Endothelial cell of umbilical vein (primary cell): ENCODE measurements around the gene THAP11. TPM values are rescaled to one million over a fixed set of nuclear protein-coding genes. Genes with fewer than 3 reads are reported as not detected.
"Not testable (repeated sequence)": the region's sequence is repeated elsewhere in the genome, so short reads cannot be mapped to it uniquely, and the experiment has no call there.

Source experiments
- BruUV-seq: library from RNA; stranded (reverse); fragments of 400-500 nt; replicated peaks from 2 replicates; lab custom pipeline; 2021; lab: Mats Ljungman, UMichigan
- CTCF ChIA-PET: fragments of 300-600, 350-600 bp; sonication (Branson Sonifier 250); formaldehyde crosslinking; loops from one replicate; lab custom pipeline; 2021; ENCODE audit warnings: antibody characterized with exemption, inconsistent platforms; lab: Charles Lee
- POLR2A ChIA-PET: fragments of 300-600, 350-600 bp; sonication (Branson Sonifier 250); formaldehyde crosslinking; loops from one replicate; lab custom pipeline; 2021; ENCODE audit warnings: antibody characterized with exemption, inconsistent platforms; lab: Charles Lee
- DNase-seq: peaks from one replicate; pipeline ENCODE4 v3.0.0-alpha.2; 2011; ENCODE audit warnings: low read depth, low spot score
- FAIRE-seq: peaks from 2 replicates; lab custom pipeline; 2011; peaks lifted over from hg19 to GRCh38; lab: Jason Lieb, UNC
- H2AFZ ChIP-seq: 2 replicates; pipeline ENCODE4 v1.6.0; 2012; ENCODE audit warnings: low read depth, low read length, control low read depth, inconsistent platforms
- H3K27ac ChIP-seq: 2 replicates; pipeline ENCODE4 v1.5.1; 2011; ENCODE audit warnings: low read depth, mild to moderate bottlenecking, control low read depth, low read length, moderate library complexity; ENCODE audit not compliant: insufficient read depth
- H3K27me3 ChIP-seq, 2 experiments: 2 replicates each; pipeline versions ENCODE4 v1.6.0 to v1.6.1; 2011; ENCODE audit warnings: low read length in 2 of 2, mixed read lengths in 1 of 2; ENCODE audit not compliant: control insufficient read depth in 2 of 2, insufficient read depth in 2 of 2
- H3K36me3 ChIP-seq, 2 experiments: 2 replicates in 1 of 2; 3 replicates in 1 of 2; pipeline ENCODE4 v1.5.1; 2011; ENCODE audit warnings: low read length in 2 of 2, mild to moderate bottlenecking in 1 of 2, moderate library complexity in 1 of 2; ENCODE audit not compliant: control insufficient read depth in 2 of 2, insufficient read depth in 2 of 2; ENCODE audit errors: extremely low read depth in 1 of 2
- H3K4me1 ChIP-seq: 3 replicates; pipeline ENCODE4 v1.5.1; 2011; ENCODE audit warnings: mild to moderate bottlenecking, low read length; ENCODE audit not compliant: control insufficient read depth, insufficient read depth; ENCODE audit errors: extremely low read depth
- H3K4me2 ChIP-seq: 2 replicates; pipeline ENCODE4 v1.6.1; 2011; ENCODE audit warnings: low read length, control low read depth, mixed read lengths; ENCODE audit not compliant: insufficient read depth
- H3K4me3 ChIP-seq, 3 experiments: fragments of 200-600 bp in 1 of 3; sonication (generic), shearing (Covaris generic) in 1 of 3; replicated peaks in 1 of 3; 2 replicates each; pipeline ENCODE4 v1.5.1; 2011 to 2016; ENCODE audit warnings: control low read depth in 3 of 3, low read length in 3 of 3, mild to moderate bottlenecking in 2 of 3, inconsistent platforms in 1 of 3, low read depth in 1 of 3, moderate library complexity in 1 of 3; ENCODE audit not compliant: insufficient read depth in 1 of 3
- H3K79me2 ChIP-seq: 2 replicates; pipeline ENCODE4 v1.6.0; 2012; ENCODE audit warnings: low read length, inconsistent platforms; ENCODE audit not compliant: control insufficient read depth, insufficient read depth
- H3K9ac ChIP-seq: replicated peaks from 2 replicates; pipeline ENCODE3; 2011; ENCODE audit warnings: low read length, control low read depth; ENCODE audit not compliant: insufficient read depth; ENCODE audit errors: extremely low read depth
- H3K9me1 ChIP-seq: replicated peaks from 3 replicates; pipeline ENCODE4 v1.6.0; 2011; ENCODE audit warnings: mild to moderate bottlenecking, low read length; ENCODE audit not compliant: control insufficient read depth, insufficient read depth; ENCODE audit errors: extremely low read depth
- H3K9me3 ChIP-seq: replicated peaks from 2 replicates; pipeline ENCODE4 v1.5.1; 2012; ENCODE audit warnings: low read length, inconsistent platforms; ENCODE audit not compliant: control insufficient read depth, insufficient read depth
- H4K20me1 ChIP-seq: replicated peaks from 2 replicates; pipeline ENCODE3; 2011; ENCODE audit warnings: mild to moderate bottlenecking, low read length; ENCODE audit not compliant: control insufficient read depth, insufficient read depth; ENCODE audit errors: extremely low read depth
- CTCF ChIP-seq, 2 donors: IDR thresholded peaks; 1 replicate in 1 of 2; 2 replicates in 1 of 2; pipeline ENCODE4 v1.5.1; 2011; ENCODE audit warnings: low read length in 2 of 2, mild to moderate bottlenecking in 2 of 2, moderate library complexity in 2 of 2, control low read depth in 1 of 2, inconsistent platforms in 1 of 2, low read depth in 1 of 2; ENCODE audit not compliant: insufficient read depth in 1 of 2; ENCODE audit errors: extremely low read depth in 1 of 2
- EZH2 ChIP-seq: IDR thresholded peaks from 2 replicates; pipeline ENCODE4 v1.6.1; 2012; ENCODE audit warnings: borderline replicate concordance, low read depth, mild to moderate bottlenecking, moderate library complexity, low read length, inconsistent platforms; ENCODE audit not compliant: severe bottlenecking
- FOS ChIP-seq: IDR thresholded peaks from 2 replicates; pipeline ENCODE4 v1.6.1; 2011; ENCODE audit warnings: mild to moderate bottlenecking, low read length, moderate library complexity, borderline replicate concordance; ENCODE audit not compliant: insufficient read depth
- GATA2 ChIP-seq: IDR thresholded peaks from 2 replicates; pipeline ENCODE4 v1.7.0; 2011; ENCODE audit warnings: low read depth, mild to moderate bottlenecking, moderate library complexity, mixed read lengths, low read length; ENCODE audit not compliant: insufficient read length, insufficient read depth
- JUN ChIP-seq: IDR thresholded peaks from 2 replicates; pipeline ENCODE4 v1.6.1; 2011; ENCODE audit warnings: borderline replicate concordance, low read depth; ENCODE audit not compliant: insufficient read length, insufficient read depth
- MAX ChIP-seq: IDR thresholded peaks from 2 replicates; pipeline ENCODE4 v1.6.1; 2011; ENCODE audit not compliant: insufficient read depth, insufficient read length
- MYC ChIP-seq: IDR thresholded peaks from one replicate; pipeline ENCODE4 v1.6.1; 2011; ENCODE audit warnings: mild to moderate bottlenecking, low read depth, low read length
- POLR2A ChIP-seq: IDR thresholded peaks from 2 replicates; pipeline ENCODE4 v1.6.1; 2012; ENCODE audit warnings: low read depth, mild to moderate bottlenecking, control low read depth, low read length
- POLR2AphosphoS5 ChIP-seq: IDR thresholded peaks from 2 replicates; pipeline ENCODE4 v1.6.1; 2012; ENCODE audit warnings: low read depth, mild to moderate bottlenecking, control low read depth, low read length, moderate library complexity; ENCODE audit not compliant: insufficient read depth
- dilution Hi-C: fragments of 300-500 bp; cut with MboI; formaldehyde crosslinking; loops from one replicate; pipeline ENCODE4 v1.15.0; 2019; ENCODE audit warnings: low sequenced_read_pairs; ENCODE audit not compliant: extremely low pct_ligation_motif_present
- intact Hi-C: fragments of 100-400 bp; cut with micrococcal nuclease; formaldehyde crosslinking; loops from one replicate; pipeline ENCODE4 v1.10.0; 2022
- polyA plus RNA-seq, 4 experiments: library from polyadenylated mRNA; depleted of rRNA in 3 of 4; stranded (reverse) in 3 of 4; unstranded in 1 of 4; fragments of >200 nt; gene quantifications; 2 replicates each; pipeline versions ENCODE4 v1.2.1 to v1.2.3, GENCODE V29; 2011 to 2012; ENCODE audit warnings: missing spikeins in 1 of 4
- total RNA-seq: library from RNA; stranded (reverse); gene quantifications from 2 replicates; pipeline ENCODE4 v1.2.3, GENCODE V29; 2021

Gene THAP11
- total and polyA plus RNA-seq, 2 donors (not counting 3 experiments of a cell fraction or from before 2014, with no cell fraction given) = 24.0 to 25.9 TPM

- FAIRE-seq (no peak), DNase-seq (no peak)
- peaks cover 70% of the 10 kb centered on the region for H3K79me2 ChIP-seq
- no peak overlapping the region for H3K9ac ChIP-seq
- H4K20me1 ChIP-seq = peaks cover 2% of the 10 kb centered on the region
- POLR2A ChIA-PET = no interaction called here
- BruUV-seq = no TSS peak
- no peak overlapping the region for H2AFZ ChIP-seq
- no peak overlapping the region for H3K4me2 ChIP-seq
- CTCF ChIA-PET = interaction anchor here (0.7 to 4.5 kb wide), 9 partner anchors 9 to 342 kb away, joined by 3 to 64 read pairs (median 3); partner anchors contain the start of genes CENPT and NUTF2
- H3K27me3 ChIP-seq = no peaks in the 10 kb centered on the region
- no peaks in the 10 kb centered on the region for H3K9me1 ChIP-seq
- H3K36me3 ChIP-seq = peaks cover 5 to 36% of the 10 kb centered on the region in 2 experiments
- no peaks in the 10 kb centered on the region for H3K4me1 ChIP-seq
- no peak overlapping the region for H3K4me3 ChIP-seq
- TF ChIP-seq EZH2 = no peak
- TF ChIP-seq FOS = no peak
- no peak for TF ChIP-seq CTCF (IDR thresholded peaks at IDR 0.05; ENCODE audit: extremely low read depth in 1 of 2, insufficient read depth in 1 of 2, low read depth in 1 of 2, low read length in 2 of 2)
- TF ChIP-seq POLR2AphosphoS5 = no peak
- no peak for TF ChIP-seq JUN
- no peak for TF ChIP-seq MAX
- no peak for TF ChIP-seq MYC
- no peak for TF ChIP-seq GATA2
- TF ChIP-seq POLR2A = no peak
- dilution Hi-C loops = no loop called here
- intact Hi-C loops = no loop called here
- no peak overlapping the region for H3K27ac ChIP-seq
- no peaks in the 10 kb centered on the region for H3K9me3 ChIP-seq
Observed at GRCh38 chr16:67862623-67863583, 20.8 kb downstream of the THAP11 start.

GRCh38 chr16:67864044-67864443, 21.9 kb downstream of the THAP11 start:
- peaks cover 58% of the 10 kb centered on the region for H3K79me2 ChIP-seq
- H3K4me1 ChIP-seq, H4K20me1 ChIP-seq, H3K9me3 ChIP-seq, H2AFZ ChIP-seq, H3K4me3 ChIP-seq, H3K27ac ChIP-seq, H3K9me1 ChIP-seq, H3K4me2 ChIP-seq, H3K9ac ChIP-seq, FAIRE-seq, H3K27me3 ChIP-seq, POLR2A ChIA-PET, BruUV-seq, dilution Hi-C loops, intact Hi-C loops, DNase-seq: not testable (repeated sequence)
- peaks cover 13 to 41% of the 10 kb centered on the region in 2 experiments for H3K36me3 ChIP-seq
- CTCF ChIA-PET = interaction anchor here (0.7 to 4.5 kb wide), 4 partner anchors 7 to 191 kb away, joined by 3 to 64 read pairs (median 4); no protein-coding TSS in a partner anchor
